ENCODE measurements around the gene CCDC88B.

GRCh38 chr11:64384028-64384737, 44.2 kb downstream of the CCDC88B start:
- TF ChIP-seq, protein P1, sequence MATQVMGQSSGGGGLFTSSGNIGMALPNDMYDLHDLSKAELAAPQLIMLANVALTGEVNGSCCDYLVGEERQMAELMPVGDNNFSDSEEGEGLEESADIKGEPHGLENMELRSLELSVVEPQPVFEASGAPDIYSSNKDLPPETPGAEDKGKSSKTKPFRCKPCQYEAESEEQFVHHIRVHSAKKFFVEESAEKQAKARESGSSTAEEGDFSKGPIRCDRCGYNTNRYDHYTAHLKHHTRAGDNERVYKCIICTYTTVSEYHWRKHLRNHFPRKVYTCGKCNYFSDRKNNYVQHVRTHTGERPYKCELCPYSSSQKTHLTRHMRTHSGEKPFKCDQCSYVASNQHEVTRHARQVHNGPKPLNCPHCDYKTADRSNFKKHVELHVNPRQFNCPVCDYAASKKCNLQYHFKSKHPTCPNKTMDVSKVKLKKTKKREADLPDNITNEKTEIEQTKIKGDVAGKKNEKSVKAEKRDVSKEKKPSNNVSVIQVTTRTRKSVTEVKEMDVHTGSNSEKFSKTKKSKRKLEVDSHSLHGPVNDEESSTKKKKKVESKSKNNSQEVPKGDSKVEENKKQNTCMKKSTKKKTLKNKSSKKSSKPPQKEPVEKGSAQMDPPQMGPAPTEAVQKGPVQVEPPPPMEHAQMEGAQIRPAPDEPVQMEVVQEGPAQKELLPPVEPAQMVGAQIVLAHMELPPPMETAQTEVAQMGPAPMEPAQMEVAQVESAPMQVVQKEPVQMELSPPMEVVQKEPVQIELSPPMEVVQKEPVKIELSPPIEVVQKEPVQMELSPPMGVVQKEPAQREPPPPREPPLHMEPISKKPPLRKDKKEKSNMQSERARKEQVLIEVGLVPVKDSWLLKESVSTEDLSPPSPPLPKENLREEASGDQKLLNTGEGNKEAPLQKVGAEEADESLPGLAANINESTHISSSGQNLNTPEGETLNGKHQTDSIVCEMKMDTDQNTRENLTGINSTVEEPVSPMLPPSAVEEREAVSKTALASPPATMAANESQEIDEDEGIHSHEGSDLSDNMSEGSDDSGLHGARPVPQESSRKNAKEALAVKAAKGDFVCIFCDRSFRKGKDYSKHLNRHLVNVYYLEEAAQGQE (IDR thresholded peaks at IDR 0.05; ENCODE audit: insufficient read depth in 1 of 2, low read depth in 2 of 2, low read length in 2 of 2), result no peak
- no peak for TF ChIP-seq TAF1 (IDR thresholded peaks at IDR 0.05; ENCODE audit: borderline replicate concordance, insufficient read depth, low read length)
- no peak for TF ChIP-seq FOXP2 (optimal IDR thresholded peaks at IDR 0.05; ENCODE audit: borderline replicate concordance, extremely low read depth, extremely low read length, insufficient read depth)
- TF ChIP-seq SIN3A (IDR thresholded peaks at IDR 0.05; ENCODE audit: borderline replicate concordance, insufficient read depth, low read length), result no peak

Measured in PFSK-1 (cell line).